Measurements from ENCODE around the gene TMEM192.
"Not testable (repeated sequence)": the region's sequence is repeated elsewhere in the genome, so short reads cannot be mapped to it uniquely, and the experiment has no call there.

The TMEM192 gene

GRCh38 chr4:165125869-165126499 is 13.3 kb upstream of the TMEM192 start:
- DNase-seq; H3K27ac Mint-ChIP-seq; H3K4me1 Mint-ChIP-seq (ENCODE audit: low read depth in 2 of 2); H3K36me3 Mint-ChIP-seq (ENCODE audit: insufficient read depth); H3K4me3 Mint-ChIP-seq; ATAC-seq (replicated peaks); H3K9me3 Mint-ChIP-seq: not testable (repeated sequence)
- H3K27me3 Mint-ChIP-seq: peaks cover 27 to 34% of the 10 kb centered on the region in 2 donors

GRCh38 chr4:165124488-165124887 is 11.8 kb upstream of the TMEM192 start:
- ATAC-seq (replicated peaks) (no peak), DNase-seq (no peak)
- Mint-ChIP-seq H3K4me3 (no peak overlapping the region), H3K36me3 (ENCODE audit: insufficient read depth) (no peaks in the 10 kb centered on the region), H3K27ac (no peak overlapping the region), H3K27me3 (peaks cover 31 to 33% of the 10 kb centered on the region in 2 donors), H3K4me1 (ENCODE audit: low read depth in 2 of 2) (no peaks in the 10 kb centered on the region), H3K9me3 (no peaks in the 10 kb centered on the region)

- peaks cover 7% of the 10 kb centered on the region for H3K36me3 Mint-ChIP-seq (ENCODE audit: insufficient read depth)
- no peak overlapping the region for H3K4me3 Mint-ChIP-seq
- H3K4me1 Mint-ChIP-seq (ENCODE audit: low read depth in 2 of 2): peaks cover under 1 to 4% of the 10 kb centered on the region in 2 donors
- peaks cover 15 to 30% of the 10 kb centered on the region in 2 donors for H3K27me3 Mint-ChIP-seq
- H3K27ac Mint-ChIP-seq: no peak overlapping the region
- DNase-seq: no peak
- ATAC-seq (replicated peaks): no peak
- no peaks in the 10 kb centered on the region for H3K9me3 Mint-ChIP-seq
These were observed 5.7 kb upstream of the TMEM192 start for GRCh38 chr4:165118256-165118909.

GRCh38 chr4:165115301-165115700 is 2.6 kb upstream of the TMEM192 start:
- H3K9me3 Mint-ChIP-seq: no peaks in the 10 kb centered on the region
- no peak for DNase-seq
- peaks cover 18% of the 10 kb centered on the region for H3K36me3 Mint-ChIP-seq (ENCODE audit: insufficient read depth)
- peaks cover 16% of the 10 kb centered on the region in 2 donors for H3K4me1 Mint-ChIP-seq (ENCODE audit: low read depth in 2 of 2)
- H3K4me3 Mint-ChIP-seq: no peak overlapping the region
- peak overlapping the region in 1 of 2 donors; percentile 12 for H3K27ac Mint-ChIP-seq
- H3K27me3 Mint-ChIP-seq: peaks cover 15 to 18% of the 10 kb centered on the region in 2 donors
- no peak for ATAC-seq (replicated peaks)

GRCh38 chr4:165111906-165112367 is 723 bp downstream of the TMEM192 start:
- H3K27me3 Mint-ChIP-seq: peaks cover 7% of the 10 kb centered on the region in 2 donors
- peaks cover 21% of the 10 kb centered on the region for H3K36me3 Mint-ChIP-seq (ENCODE audit: insufficient read depth)
- no peaks in the 10 kb centered on the region for H3K9me3 Mint-ChIP-seq
- H3K4me1 Mint-ChIP-seq (ENCODE audit: low read depth in 2 of 2): peaks cover 16 to 24% of the 10 kb centered on the region in 2 donors
- no peak for DNase-seq
- peak overlapping the region; percentile 95 for H3K27ac Mint-ChIP-seq
- no peak for ATAC-seq (replicated peaks)
- peak overlapping the region; percentile 94 to 97 for H3K4me3 Mint-ChIP-seq

- H3K36me3 Mint-ChIP-seq (ENCODE audit: insufficient read depth): peaks cover 7% of the 10 kb centered on the region
- H3K27ac Mint-ChIP-seq: no peak overlapping the region
- H3K27me3 Mint-ChIP-seq: no peaks in the 10 kb centered on the region
- no peaks in the 10 kb centered on the region for H3K9me3 Mint-ChIP-seq
- DNase-seq (no peak), ATAC-seq (replicated peaks) (no peak)
- H3K4me3 Mint-ChIP-seq: no peak overlapping the region
- H3K4me1 Mint-ChIP-seq (ENCODE audit: low read depth in 2 of 2): peaks cover 4 to 21% of the 10 kb centered on the region in 2 donors
These were observed 6.1 kb downstream of the TMEM192 start for GRCh38 chr4:165106518-165106917.

GRCh38 chr4:165101641-165102040 is 11.0 kb downstream of the TMEM192 start:
- H3K36me3 Mint-ChIP-seq (ENCODE audit: insufficient read depth): peaks cover 45% of the 10 kb centered on the region
- H3K4me1 Mint-ChIP-seq (ENCODE audit: low read depth in 2 of 2): peaks cover 4 to 10% of the 10 kb centered on the region in 2 donors
- no peaks in the 10 kb centered on the region for H3K9me3 Mint-ChIP-seq
- H3K27ac Mint-ChIP-seq: peak overlapping the region in 1 of 2 donors; percentile 74
- no peaks in the 10 kb centered on the region for H3K27me3 Mint-ChIP-seq
- H3K4me3 Mint-ChIP-seq: no peak overlapping the region
- no peak for ATAC-seq (replicated peaks)
- no peak for DNase-seq

- no peak for DNase-seq
- no peak for ATAC-seq (replicated peaks)
- Mint-ChIP-seq H3K27ac (no peak overlapping the region), H3K4me1 (ENCODE audit: low read depth in 2 of 2) (no peaks in the 10 kb centered on the region), H3K27me3 (no peaks in the 10 kb centered on the region), H3K36me3 (ENCODE audit: insufficient read depth) (peaks cover 74% of the 10 kb centered on the region), H3K4me3 (no peak overlapping the region), H3K9me3 (no peaks in the 10 kb centered on the region)
These were observed 15.9 kb downstream of the TMEM192 start for GRCh38 chr4:165096776-165097175.

- H3K9me3 Mint-ChIP-seq: no peaks in the 10 kb centered on the region
- no peak for ATAC-seq (replicated peaks)
- H3K4me3 Mint-ChIP-seq: no peak overlapping the region
- peaks cover 71% of the 10 kb centered on the region for H3K36me3 Mint-ChIP-seq (ENCODE audit: insufficient read depth)
- no peak for DNase-seq
- H3K4me1 Mint-ChIP-seq (ENCODE audit: low read depth in 2 of 2): no peaks in the 10 kb centered on the region
- H3K27me3 Mint-ChIP-seq: no peaks in the 10 kb centered on the region
- no peak overlapping the region for H3K27ac Mint-ChIP-seq
These were observed 17.4 kb downstream of the TMEM192 start for GRCh38 chr4:165095291-165095690.

- Mint-ChIP-seq H3K4me1 (ENCODE audit: low read depth in 2 of 2) (no peaks in the 10 kb centered on the region), H3K27me3 (no peaks in the 10 kb centered on the region), H3K9me3 (no peaks in the 10 kb centered on the region), H3K36me3 (ENCODE audit: insufficient read depth) (peaks cover 71% of the 10 kb centered on the region), H3K27ac (no peak overlapping the region), H3K4me3 (no peak overlapping the region)
- ATAC-seq (replicated peaks) (no peak), DNase-seq (no peak)
These were observed 17.8 kb downstream of the TMEM192 start for GRCh38 chr4:165094873-165095272.

GRCh38 chr4:165092187-165092586 is 20.5 kb downstream of the TMEM192 start:
- not testable (repeated sequence) for H3K4me1 Mint-ChIP-seq (ENCODE audit: low read depth in 2 of 2); DNase-seq; H3K9me3 Mint-ChIP-seq; H3K27me3 Mint-ChIP-seq; ATAC-seq (replicated peaks); H3K27ac Mint-ChIP-seq; H3K4me3 Mint-ChIP-seq
- peaks cover 63% of the 10 kb centered on the region for H3K36me3 Mint-ChIP-seq (ENCODE audit: insufficient read depth)

- H3K27ac Mint-ChIP-seq: no peak overlapping the region
- ATAC-seq (replicated peaks) (no peak), DNase-seq (no peak)
- H3K27me3 Mint-ChIP-seq: no peaks in the 10 kb centered on the region
- no peak overlapping the region for H3K4me3 Mint-ChIP-seq
- H3K4me1 Mint-ChIP-seq (ENCODE audit: low read depth in 2 of 2): no peaks in the 10 kb centered on the region
- H3K9me3 Mint-ChIP-seq: no peaks in the 10 kb centered on the region
- H3K36me3 Mint-ChIP-seq (ENCODE audit: insufficient read depth): peaks cover 58% of the 10 kb centered on the region
These were observed 24.3 kb downstream of the TMEM192 start for GRCh38 chr4:165088366-165088765.

GRCh38 chr4:165085946-165086345 is 26.7 kb downstream of the TMEM192 start:
- no peak overlapping the region for H3K4me3 Mint-ChIP-seq
- H3K27ac Mint-ChIP-seq: no peak overlapping the region
- DNase-seq (no peak), ATAC-seq (replicated peaks) (no peak)
- no peaks in the 10 kb centered on the region for H3K4me1 Mint-ChIP-seq (ENCODE audit: low read depth in 2 of 2)
- no peaks in the 10 kb centered on the region for H3K9me3 Mint-ChIP-seq
- peaks cover 48% of the 10 kb centered on the region for H3K36me3 Mint-ChIP-seq (ENCODE audit: insufficient read depth)
- no peaks in the 10 kb centered on the region for H3K27me3 Mint-ChIP-seq

GRCh38 chr4:165084787-165085186 is 27.9 kb downstream of the TMEM192 start:
- not testable (repeated sequence) for DNase-seq; H3K9me3 Mint-ChIP-seq; H3K27ac Mint-ChIP-seq; H3K4me1 Mint-ChIP-seq (ENCODE audit: low read depth in 2 of 2); H3K4me3 Mint-ChIP-seq; ATAC-seq (replicated peaks); H3K27me3 Mint-ChIP-seq
- H3K36me3 Mint-ChIP-seq (ENCODE audit: insufficient read depth): peaks cover 42% of the 10 kb centered on the region

All from effector memory CD8-positive, alpha-beta T cell (primary cell).